Stimulated activated CD4-positive, alpha-beta T cell treated with anti-CD3 and anti-CD28 coated beads, Interleukin-4, amount 100 ng/mL, for 48 hours (primary cell): ENCODE results near the gene FATE1.
A peak's percentile ranks its signal among the peaks of the same experiment; 100 is the strongest.

Source experiments
- DNase-seq, 2 donors: peaks; one replicate each; pipeline ENCODE4 v3.0.0-alpha.2; 2020; ENCODE audit warnings: low read depth in 2 of 2

Gene FATE1

GRCh38 chrX:151703487-151703886, 12.3 kb upstream of the FATE1 start:
- no peak for DNase-seq

- DNase-seq, result no peak
These were observed 11.7 kb upstream of the FATE1 start for GRCh38 chrX:151704041-151704663.

- DNase-seq, result no peak
These were observed 7.0 kb upstream of the FATE1 start for GRCh38 chrX:151708821-151709220.

DNA sequence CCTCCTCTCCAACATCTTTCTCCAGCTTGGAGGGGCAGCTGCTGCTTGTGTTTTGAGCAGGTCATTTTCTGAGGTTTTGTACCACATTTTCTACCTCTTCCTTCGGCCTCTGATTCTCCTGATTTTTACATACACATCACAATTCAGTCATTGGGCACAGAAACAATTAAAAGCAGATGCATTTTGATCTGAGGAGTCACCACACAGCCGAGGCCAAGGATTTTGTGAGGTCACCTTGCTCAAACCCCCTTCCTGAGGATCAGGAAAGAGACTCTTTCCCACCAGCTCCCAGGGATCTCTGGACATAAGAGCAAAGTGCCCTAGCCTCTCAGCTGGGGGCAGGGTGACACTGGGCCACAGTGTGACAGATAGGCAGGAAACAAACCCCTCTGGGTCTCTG, 5.4 kb upstream of the FATE1 start:
- DNase-seq, result no peak

- DNase-seq, result no peak
These were observed 4.7 kb upstream of the FATE1 start for GRCh38 chrX:151711154-151711553.

DNA sequence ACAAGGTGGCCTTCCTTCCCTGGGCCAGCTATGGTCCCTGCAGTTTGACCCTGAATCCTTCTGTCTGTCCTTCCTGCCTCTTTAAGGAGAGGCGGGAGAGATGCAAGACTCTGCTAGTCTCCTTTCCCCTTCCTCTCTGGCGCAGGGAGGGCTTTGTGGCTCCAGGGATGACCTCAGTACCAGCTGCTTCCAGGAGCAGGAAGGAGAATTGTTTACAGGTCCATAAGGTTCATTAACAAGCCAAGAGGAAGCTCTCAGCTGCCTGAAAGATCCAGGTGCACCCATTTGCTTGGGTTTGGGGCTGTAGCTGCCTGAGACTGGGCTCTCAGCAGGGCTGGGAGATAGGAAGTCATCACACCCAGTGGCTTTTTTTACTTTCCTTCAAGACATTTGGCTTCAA, 4.0 kb upstream of the FATE1 start:
- DNase-seq, result no peak

- no peak for DNase-seq
These were observed 3.6 kb upstream of the FATE1 start for GRCh38 chrX:151712253-151712652.

DNA sequence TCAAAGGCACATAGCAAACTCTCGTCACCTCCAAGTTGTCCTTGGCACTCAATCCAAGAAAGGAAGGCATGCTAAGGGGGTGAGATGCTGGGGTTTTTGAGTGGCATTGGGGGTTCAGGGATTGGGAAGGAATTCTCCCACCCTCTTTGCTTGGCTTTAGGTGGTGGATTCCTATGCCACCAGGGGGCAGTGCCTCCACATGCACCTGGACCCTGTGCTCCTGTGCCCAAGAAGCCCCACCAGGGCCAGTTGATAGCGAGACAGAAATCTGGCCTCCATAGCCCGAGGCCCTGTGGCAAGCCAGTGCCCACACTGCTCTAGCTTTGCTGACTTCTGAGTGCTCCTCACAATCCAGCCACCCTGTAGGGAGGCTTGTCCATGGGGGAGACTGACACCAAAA, 2.0 kb upstream of the FATE1 start:
- peak in 1 of 2 donors; percentile 1 for DNase-seq

DNA sequence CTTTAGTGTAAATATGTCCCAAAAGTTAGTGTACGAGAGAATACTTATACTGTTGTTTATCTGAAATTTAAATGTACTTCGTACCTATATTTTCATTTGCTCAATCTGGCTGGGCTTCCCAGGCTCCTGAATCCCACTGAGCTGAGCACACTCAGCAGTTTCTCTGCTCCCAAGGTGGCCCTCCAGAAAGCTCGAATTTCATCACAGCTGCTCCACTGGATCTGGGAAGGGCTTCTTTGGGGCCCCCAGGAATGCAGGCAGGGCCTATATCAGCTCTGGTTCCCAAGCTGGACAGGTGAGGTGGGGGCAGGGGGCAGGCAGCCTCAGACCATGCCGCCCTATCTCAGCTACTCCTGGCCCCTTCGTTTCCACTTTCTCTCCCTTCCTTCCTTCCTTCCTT, 1.5 kb upstream of the FATE1 start:
- DNase-seq, result no peak

DNA sequence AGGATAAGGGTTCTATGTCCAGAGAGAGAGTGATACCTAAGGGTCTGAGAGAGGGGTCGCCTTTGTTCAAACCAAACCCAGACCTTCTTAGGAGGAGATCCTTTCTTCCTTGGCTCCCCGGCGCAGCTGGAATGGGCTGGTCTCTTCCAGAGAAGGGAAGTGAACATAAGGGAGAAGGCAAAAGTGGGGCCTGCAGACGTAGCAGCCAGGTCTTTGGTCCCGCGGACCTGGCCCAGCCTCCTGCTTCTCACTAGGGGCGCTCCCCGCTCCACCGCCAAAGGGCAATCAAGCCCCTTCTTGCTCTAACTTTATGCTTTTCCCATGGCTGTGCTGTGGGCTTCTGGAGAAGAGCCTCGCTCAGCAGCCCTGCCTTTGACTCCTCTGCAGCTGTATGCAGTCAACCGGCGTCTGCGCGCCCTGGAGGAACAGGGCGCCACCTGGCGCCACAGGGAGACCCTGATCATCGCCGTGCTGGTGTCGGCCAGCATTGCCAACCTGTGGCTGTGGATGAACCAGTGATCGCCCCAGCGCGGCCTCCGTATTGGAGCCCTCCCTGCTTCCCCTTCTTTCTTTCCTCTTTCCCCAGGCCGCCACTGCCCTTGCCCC, 6.5 kb downstream of the FATE1 start:
- no peak for DNase-seq

DNA sequence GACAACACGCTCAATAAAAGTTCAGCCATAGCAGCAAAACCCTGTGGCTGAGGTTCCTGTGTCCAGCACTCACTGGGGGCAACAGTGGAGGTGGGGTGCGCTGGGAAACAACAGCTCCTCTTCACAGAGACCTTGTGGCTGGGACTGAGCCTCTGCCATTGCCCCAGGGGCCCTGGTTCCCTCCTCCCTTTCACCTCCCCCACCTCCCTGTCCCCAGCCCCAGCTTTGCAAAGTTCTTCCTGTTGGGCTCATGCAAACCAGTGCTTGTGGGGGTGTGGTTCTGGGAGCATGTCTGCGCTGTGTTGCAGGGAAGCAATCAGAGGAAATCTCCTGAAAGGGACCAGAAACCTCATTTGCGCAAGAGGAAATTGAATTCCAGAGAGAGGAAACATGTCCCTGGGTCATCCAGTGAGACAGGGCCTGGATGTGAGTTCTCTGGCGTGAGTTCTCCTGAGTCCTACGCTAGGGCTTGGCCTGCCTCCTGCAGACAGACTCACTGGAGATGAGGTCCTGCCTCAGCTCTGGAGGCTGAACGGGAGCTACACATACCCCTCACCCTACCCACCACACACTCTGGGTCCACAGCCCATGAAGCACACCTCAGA, 7.4 kb downstream of the FATE1 start:
- DNase-seq, result no peak

DNA sequence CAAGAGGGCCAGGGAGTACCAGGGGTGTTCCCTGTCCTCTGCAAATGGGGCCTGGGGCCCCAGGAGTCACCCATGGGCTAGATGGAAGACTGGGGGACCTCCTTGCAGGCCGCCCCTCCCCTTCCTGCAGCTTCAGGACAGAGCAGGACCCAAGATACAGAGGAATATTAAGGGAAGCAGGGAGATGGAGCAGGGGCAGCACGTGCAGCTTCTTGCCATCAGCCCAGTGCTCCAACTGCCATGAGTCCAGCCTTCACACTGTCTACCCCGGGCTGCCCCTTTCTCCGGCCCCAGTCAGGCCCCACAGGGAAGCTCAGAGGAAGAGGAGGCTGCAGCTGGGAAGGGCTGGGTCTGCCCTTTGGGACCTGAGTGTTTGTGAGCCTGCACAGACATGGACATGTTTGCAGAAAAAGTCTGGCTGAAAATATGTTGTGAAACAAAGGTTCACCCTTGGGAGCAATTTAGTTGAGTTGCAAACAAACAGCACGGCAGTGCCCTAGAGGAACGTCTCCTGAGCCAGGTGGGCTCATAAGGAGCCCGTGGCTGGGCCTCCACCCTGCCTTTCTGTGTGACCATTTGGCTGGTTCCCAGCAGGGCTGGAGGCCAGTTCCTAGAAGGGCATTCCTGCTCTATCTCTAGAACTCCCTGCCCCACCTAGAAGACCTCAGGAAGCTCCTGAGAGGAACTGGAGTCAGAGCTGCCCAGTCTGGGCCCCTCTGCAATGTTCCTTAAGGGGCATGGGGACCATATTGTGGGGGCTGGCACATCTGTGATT, 8.9 kb downstream of the FATE1 start:
- DNase-seq, result no peak

- no peak for DNase-seq
These were observed 9.4 kb downstream of the FATE1 start for GRCh38 chrX:151725338-151725614.

GRCh38 chrX:151726751-151727150, 10.9 kb downstream of the FATE1 start:
- no peak for DNase-seq

DNA sequence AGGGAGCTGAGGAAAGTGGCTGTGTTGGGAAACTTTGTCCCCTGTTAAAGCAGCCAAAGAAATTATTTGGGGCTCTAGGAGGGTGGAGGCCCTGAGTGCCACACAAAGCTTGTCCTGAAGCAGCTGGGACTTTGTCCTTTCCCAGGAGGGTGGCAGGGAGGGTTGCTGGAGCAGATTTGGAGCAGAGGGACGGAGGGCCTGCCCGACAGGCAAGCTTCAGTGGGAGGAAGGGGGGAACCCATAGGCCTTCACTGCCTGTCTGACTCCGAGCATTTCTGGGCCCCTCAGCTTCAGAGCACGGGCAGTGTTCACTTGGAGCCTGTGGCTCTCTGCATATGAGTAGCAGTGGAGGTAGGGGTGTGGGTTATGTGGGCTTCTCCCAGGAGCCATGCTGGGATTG, 11.5 kb downstream of the FATE1 start:
- DNase-seq, result no peak

DNA sequence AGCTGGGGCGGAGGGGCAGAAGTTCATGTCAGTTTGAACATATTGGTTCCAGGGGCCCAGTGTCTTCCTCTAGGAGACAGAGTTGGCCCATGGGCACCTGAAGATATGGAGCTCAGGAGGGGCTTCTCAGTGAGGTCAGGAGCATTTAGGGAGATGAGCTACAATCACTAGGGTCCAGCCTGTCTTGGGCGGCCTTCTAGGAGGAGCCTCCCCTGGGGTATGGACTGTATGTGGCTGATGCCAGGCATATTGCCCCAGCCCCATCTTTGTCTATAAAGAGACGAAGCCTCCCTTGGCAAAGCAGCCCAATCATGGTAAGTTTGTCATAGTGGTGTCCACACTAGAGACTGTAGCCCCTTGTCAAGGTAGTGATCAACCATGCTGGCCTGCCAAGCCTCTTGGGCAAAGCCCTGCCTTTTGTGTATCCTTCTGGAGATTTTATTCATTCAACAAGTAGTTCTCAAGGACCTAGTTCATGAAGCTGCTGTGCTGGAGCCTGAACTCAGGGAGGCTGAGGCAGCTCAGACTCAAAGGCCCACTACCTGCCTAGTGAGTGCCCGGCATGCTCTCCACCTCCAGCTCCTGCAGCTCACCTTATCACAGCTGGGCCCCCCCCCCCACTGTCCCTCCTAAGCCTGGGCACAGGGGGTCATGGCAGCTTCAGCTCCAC, 13.4 kb downstream of the FATE1 start:
- no peak for DNase-seq

- no peak for DNase-seq
These were observed 18.6 kb downstream of the FATE1 start, which contains the start of gene CNGA2 for GRCh38 chrX:151734446-151734845. Gene CNGA2, plus strand, starts transcription at chrX:151734746. Its CDS starts 3,738 bp downstream, at chrX:151738484.

DNA sequence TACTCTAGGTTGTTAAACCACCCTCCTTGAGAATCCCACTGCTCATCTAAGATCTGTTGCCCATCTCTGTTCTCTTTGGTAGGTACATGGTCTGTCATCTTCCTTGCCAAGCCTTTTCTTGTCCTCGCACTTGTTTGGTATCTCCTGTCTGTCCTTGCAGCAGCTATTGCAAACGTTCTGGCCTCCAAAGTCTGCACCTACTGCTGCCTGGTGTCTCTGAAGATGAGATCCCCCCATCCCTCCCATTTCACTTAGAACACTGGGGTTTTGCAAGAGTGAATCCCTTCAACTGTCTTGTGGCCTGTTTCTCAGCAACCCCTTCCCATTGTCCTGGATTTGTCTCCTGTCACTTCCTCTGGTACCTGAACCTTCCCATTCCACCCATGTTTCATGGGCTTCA, 19.4 kb downstream of the FATE1 start:
- no peak for DNase-seq

GRCh38 chrX:151736685-151737084, 20.9 kb downstream of the FATE1 start:
- no peak for DNase-seq

DNA sequence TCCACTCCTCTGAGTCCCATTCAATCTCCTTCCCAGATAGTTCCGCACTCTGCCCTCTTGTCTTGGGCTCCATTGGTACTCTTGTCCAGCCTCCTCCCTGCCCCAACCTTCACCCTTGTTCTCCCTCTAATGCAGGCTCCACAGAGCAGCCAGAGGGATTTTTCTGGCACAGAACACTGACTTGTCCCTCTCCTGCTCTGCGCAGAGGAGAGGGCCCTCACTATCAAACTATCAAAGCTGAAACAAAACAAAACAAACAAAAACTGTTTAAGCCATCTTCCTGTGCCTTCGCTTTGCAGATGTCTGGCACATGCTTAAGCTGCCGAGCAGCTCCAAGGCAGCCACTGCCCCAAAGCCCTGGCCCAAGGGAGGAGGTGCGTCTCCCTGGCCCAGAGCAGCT, 21.7 kb downstream of the FATE1 start:
- no peak for DNase-seq

DNA sequence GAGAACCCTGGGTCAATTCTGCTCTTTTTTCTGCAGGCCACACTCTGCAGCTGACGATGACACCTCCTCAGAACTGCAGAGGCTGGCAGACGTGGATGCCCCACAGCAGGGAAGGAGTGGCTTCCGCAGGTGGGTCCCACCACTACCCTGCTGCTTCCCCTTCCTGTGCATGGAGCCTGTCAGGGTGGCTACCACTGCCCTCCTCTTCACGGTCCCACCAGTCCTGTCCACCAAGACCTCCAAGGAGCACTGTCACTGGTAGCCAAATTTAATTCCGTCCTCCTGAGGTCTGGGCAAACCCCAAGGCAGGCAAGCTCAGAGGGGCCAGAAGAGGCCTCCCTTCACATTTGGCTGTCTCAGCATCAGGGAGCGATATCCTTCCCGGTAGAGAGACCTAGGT, 22.9 kb downstream of the FATE1 start:
- no peak for DNase-seq

GRCh38 chrX:151741606-151742005, 25.8 kb downstream of the FATE1 start:
- DNase-seq, result no peak
